HG02610 (cell line): ENCODE data around the gene ARAP3.
"Not testable (repeated sequence)": the region's sequence is repeated elsewhere in the genome, so short reads cannot be mapped to it uniquely, and the experiment has no call there.

Experiments used
- ATAC-seq: cut with Tn5 transposase; IDR thresholded peaks from one replicate; pipeline ENCODE4 v1.9.1; 2021; ENCODE audit warnings: mild to moderate bottlenecking, moderate library complexity; ENCODE audit not compliant: unreplicated experiment

ARAP3 gene

GRCh38 chr5:141618804-141619554 is 63.1 kb downstream of the ARAP3 start, which contains the start of gene DIAPH1:
DIAPH1 (minus strand) TSS chr5:141619000; CDS start chr5:141618914, 86 bp downstream.
- ATAC-seq, result peak; percentile 88

- ATAC-seq, result peak; percentile 19
These were observed 63.8 kb downstream of the ARAP3 start for GRCh38 chr5:141618030-141618803.

- ATAC-seq, result no peak
These were observed 64.4 kb downstream of the ARAP3 start for GRCh38 chr5:141617682-141618029.

GRCh38 chr5:141617128-141617527 is 64.9 kb downstream of the ARAP3 start:
- no peak for ATAC-seq

GRCh38 chr5:141615991-141616720 is 65.9 kb downstream of the ARAP3 start:
- no peak for ATAC-seq

- ATAC-seq, result no peak
These were observed 68.7 kb downstream of the ARAP3 start for GRCh38 chr5:141613344-141613743.

- no peak for ATAC-seq
These were observed 70.7 kb downstream of the ARAP3 start for GRCh38 chr5:141611289-141611688.

GRCh38 chr5:141609921-141610320 is 72.1 kb downstream of the ARAP3 start:
- not testable (repeated sequence) for ATAC-seq

GRCh38 chr5:141609044-141609443 is 73.0 kb downstream of the ARAP3 start:
- no peak for ATAC-seq

- no peak for ATAC-seq
These were observed 73.5 kb downstream of the ARAP3 start for GRCh38 chr5:141608557-141608956.

GRCh38 chr5:141608046-141608445 is 74.0 kb downstream of the ARAP3 start:
- no peak for ATAC-seq

GRCh38 chr5:141605523-141606277 is 76.3 kb downstream of the ARAP3 start:
- ATAC-seq, result peak; percentile 95

- ATAC-seq, result no peak
These were observed 77.9 kb downstream of the ARAP3 start for GRCh38 chr5:141603923-141604717.
